ENCODE measurements around the gene SYT7.

The SYT7 gene

GRCh38 chr11:61474013-61474643 is 106.7 kb downstream of the SYT7 start (continued):
- TF ChIP-seq ZNF843 (tag by site-specific recombination; IDR thresholded peaks at IDR 0.05) (no peak), FEZF1 (tag by site-specific recombination; IDR thresholded peaks at IDR 0.05) (no peak), ZNF623 (tag by site-specific recombination; IDR thresholded peaks at IDR 0.05) (no peak), ZNF488 (tag by site-specific recombination; IDR thresholded peaks at IDR 0.05) (no peak), ZNF202 (tag by site-specific recombination; IDR thresholded peaks at IDR 0.05; ENCODE audit: borderline replicate concordance) (no peak), ZNF223 (tag by site-specific recombination; IDR thresholded peaks at IDR 0.05) (no peak)
- TF ChIP-seq, protein P1, sequence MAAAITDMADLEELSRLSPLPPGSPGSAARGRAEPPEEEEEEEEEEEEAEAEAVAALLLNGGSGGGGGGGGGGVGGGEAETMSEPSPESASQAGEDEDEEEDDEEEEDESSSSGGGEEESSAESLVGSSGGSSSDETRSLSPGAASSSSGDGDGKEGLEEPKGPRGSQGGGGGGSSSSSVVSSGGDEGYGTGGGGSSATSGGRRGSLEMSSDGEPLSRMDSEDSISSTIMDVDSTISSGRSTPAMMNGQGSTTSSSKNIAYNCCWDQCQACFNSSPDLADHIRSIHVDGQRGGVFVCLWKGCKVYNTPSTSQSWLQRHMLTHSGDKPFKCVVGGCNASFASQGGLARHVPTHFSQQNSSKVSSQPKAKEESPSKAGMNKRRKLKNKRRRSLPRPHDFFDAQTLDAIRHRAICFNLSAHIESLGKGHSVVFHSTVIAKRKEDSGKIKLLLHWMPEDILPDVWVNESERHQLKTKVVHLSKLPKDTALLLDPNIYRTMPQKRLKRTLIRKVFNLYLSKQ (tag by site-specific recombination; IDR thresholded peaks at IDR 0.05; ENCODE audit: borderline replicate concordance) = no peak

GRCh38 chr11:61473370-61474012 is 107.4 kb downstream of the SYT7 start:
- no peaks in the 10 kb centered on the region for H3K4me1 ChIP-seq (ENCODE audit: control insufficient read depth, insufficient read depth, low read length)
- POLR2A ChIA-PET = interaction anchor here (0.6 kb wide), 1 partner anchor 164 kb away, joined by 3 read pairs; no protein-coding TSS in a partner anchor
- no peak overlapping the region for H3K4me3 ChIP-seq (ENCODE audit: low read depth, low read length)
- TF ChIP-seq, protein P2, sequence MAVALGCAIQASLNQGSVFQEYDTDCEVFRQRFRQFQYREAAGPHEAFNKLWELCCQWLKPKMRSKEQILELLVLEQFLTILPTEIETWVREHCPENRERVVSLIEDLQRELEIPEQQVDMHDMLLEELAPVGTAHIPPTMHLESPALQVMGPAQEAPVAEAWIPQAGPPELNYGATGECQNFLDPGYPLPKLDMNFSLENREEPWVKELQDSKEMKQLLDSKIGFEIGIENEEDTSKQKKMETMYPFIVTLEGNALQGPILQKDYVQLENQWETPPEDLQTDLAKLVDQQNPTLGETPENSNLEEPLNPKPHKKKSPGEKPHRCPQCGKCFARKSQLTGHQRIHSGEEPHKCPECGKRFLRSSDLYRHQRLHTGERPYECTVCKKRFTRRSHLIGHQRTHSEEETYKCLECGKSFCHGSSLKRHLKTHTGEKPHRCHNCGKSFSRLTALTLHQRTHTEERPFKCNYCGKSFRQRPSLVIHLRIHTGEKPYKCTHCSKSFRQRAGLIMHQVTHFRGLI (tag by site-specific recombination; IDR thresholded peaks at IDR 0.05) = no peak
- no peak for TF ChIP-seq ZNF211 (tag by site-specific recombination; IDR thresholded peaks at IDR 0.05; ENCODE audit: low read depth)
- TF ChIP-seq EGR2 (tag by site-specific recombination; IDR thresholded peaks at IDR 0.05; ENCODE audit: low read depth) = peak; percentile 88
- TF ChIP-seq ZFHX2 (tag by site-specific recombination; conservative IDR thresholded peaks at IDR 0.05) = peak; percentile 88
- TF ChIP-seq, protein P3, sequence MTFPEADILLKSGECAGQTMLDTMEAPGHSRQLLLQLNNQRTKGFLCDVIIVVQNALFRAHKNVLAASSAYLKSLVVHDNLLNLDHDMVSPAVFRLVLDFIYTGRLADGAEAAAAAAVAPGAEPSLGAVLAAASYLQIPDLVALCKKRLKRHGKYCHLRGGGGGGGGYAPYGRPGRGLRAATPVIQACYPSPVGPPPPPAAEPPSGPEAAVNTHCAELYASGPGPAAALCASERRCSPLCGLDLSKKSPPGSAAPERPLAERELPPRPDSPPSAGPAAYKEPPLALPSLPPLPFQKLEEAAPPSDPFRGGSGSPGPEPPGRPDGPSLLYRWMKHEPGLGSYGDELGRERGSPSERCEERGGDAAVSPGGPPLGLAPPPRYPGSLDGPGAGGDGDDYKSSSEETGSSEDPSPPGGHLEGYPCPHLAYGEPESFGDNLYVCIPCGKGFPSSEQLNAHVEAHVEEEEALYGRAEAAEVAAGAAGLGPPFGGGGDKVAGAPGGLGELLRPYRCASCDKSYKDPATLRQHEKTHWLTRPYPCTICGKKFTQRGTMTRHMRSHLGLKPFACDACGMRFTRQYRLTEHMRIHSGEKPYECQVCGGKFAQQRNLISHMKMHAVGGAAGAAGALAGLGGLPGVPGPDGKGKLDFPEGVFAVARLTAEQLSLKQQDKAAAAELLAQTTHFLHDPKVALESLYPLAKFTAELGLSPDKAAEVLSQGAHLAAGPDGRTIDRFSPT (tag by site-specific recombination; IDR thresholded peaks at IDR 0.05) = no peak
- no peak for TF ChIP-seq ZNF19 (tag by site-specific recombination; IDR thresholded peaks at IDR 0.05; ENCODE audit: low read depth)
- no peaks in the 10 kb centered on the region for H3K9me3 ChIP-seq (ENCODE audit: control insufficient read depth, insufficient read depth, low read depth, low read length)
- no peak overlapping the region for H3K27ac ChIP-seq (ENCODE audit: extremely low read depth, low read depth, low read length)
- CTCF ChIA-PET = interaction anchor here (0.7 to 11.7 kb wide), 4 partner anchors 27 to 996 kb away, joined by 3 to 325 read pairs (median 12); partner anchors contain the start of genes LRRC10B and SYT7
- peaks cover 0 to 11% of the 10 kb centered on the region in 2 experiments; a peak in 1 of 3 replicates for H3K36me3 ChIP-seq (ENCODE audit: control insufficient read depth in 2 of 2, insufficient read depth in 1 of 2, low read length in 2 of 2)

DNA sequence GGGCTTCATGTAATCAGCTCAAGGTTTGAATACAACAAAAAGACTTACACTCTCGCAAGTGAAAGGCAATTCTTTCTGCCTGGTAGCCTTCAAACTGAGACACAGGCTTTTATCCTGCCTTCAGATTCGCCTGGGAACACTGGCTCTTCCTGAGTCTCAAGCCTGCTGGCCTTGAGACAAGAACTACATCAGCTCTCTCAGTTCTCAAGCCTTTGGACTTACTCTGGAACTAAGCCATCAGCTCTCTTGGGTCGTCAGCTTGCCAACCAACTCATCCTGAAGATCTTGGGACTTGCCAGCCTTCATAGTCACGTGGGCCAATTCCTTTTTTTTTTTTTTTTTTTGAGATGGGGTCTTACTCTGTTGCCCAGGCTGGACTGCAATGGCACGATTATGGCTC is 108.0 kb downstream of the SYT7 start:
- no peak overlapping the region for H3K4me3 ChIP-seq (ENCODE audit: low read depth, low read length)
- no peaks in the 10 kb centered on the region for H3K4me1 ChIP-seq (ENCODE audit: control insufficient read depth, insufficient read depth, low read length)
- H3K27ac ChIP-seq (ENCODE audit: extremely low read depth, low read depth, low read length) = no peak overlapping the region
- CTCF ChIA-PET = interaction anchor here (0.6 to 11.7 kb wide), 9 partner anchors 24 to 995 kb away, joined by 3 to 325 read pairs (median 4); partner anchors contain the start of genes LRRC10B and SYT7
- no peaks in the 10 kb centered on the region for H3K9me3 ChIP-seq (ENCODE audit: control insufficient read depth, insufficient read depth, low read depth, low read length)
- H3K36me3 ChIP-seq (ENCODE audit: control insufficient read depth in 2 of 2, insufficient read depth in 1 of 2, low read length in 2 of 2) = peaks cover 0 to 14% of the 10 kb centered on the region in 2 experiments; a peak in 1 of 3 replicates
- POLR2A ChIA-PET = interaction anchor here (0.6 kb wide), 1 partner anchor 164 kb away, joined by 3 read pairs; no protein-coding TSS in a partner anchor
- TF ChIP-seq ZNF423 (tag by site-specific recombination; IDR thresholded peaks at IDR 0.05) (no peak), ATF2 (tag by site-specific recombination; IDR thresholded peaks at IDR 0.05; ENCODE audit: low read depth) (no peak), SCRT2 (tag by site-specific recombination; IDR thresholded peaks at IDR 0.05) (no peak)
